ENCODE data around the gene CASS4.

DNA sequence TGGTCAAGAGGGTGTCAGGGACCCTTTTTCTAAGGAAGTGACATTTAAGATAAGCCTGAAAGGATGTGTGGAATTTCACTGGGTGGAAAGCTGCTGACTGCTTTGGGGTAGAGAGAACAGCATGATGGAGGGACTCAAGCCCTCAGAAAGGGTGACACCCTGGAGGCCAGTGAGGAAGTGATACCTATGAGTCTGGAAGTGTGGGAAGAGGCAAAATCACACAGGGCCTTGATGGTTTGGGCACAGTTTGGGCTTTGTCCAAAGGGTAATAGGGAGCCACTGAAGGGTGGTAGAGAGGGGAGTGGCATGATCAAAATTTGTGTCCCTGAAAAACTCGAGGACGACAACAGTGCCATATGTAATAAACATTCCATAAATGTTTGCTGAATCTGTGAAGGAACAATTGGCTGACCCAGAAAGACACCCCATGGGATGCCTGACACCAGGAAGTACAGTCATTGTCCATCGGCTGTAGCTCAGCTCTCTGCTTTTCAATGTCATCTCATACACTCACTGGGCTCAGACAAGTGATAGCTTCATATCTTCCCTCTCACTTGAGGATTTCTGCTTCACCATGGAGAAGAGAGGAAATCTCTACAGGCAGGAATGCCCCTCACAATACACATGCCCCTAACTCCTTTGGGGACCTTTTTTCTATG lies 21.3 kb downstream of the CASS4 start:
- TF ChIP-seq CTCF (IDR thresholded peaks at IDR 0.05) (no peak), POLR2A (IDR thresholded peaks at IDR 0.05) (no peak), EP300 (IDR thresholded peaks at IDR 0.05) (no peak)

Data from ovary (tissue), 3 donors.